ENCODE data around the gene CCDC171.

The CCDC171 gene

GRCh38 chr9:15999422-16000339 lies 446.8 kb downstream of the CCDC171 start:
- DNase-seq (ENCODE audit: low read depth in 3 of 3) = no peak

DNA sequence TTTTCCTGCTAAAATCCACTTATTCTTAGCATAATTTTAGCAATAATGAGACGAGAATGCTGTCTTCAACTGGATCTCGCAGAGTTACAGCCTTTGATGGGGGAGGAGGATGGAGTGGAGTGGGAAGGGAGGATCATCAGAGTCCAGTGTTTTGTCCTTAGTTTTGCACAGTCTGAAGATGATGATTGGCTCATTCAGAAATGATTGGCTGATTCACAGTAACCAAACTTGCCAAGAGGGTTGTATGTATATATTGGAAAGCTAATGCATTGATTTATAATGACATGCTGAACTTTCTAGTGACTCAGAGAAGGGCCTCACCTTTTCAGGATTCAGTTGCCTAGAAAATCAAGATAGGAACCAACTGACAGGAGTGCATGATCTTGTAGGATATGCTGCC lies 448.0 kb downstream of the CCDC171 start:
- no peak for DNase-seq (ENCODE audit: low read depth in 3 of 3)

DNA sequence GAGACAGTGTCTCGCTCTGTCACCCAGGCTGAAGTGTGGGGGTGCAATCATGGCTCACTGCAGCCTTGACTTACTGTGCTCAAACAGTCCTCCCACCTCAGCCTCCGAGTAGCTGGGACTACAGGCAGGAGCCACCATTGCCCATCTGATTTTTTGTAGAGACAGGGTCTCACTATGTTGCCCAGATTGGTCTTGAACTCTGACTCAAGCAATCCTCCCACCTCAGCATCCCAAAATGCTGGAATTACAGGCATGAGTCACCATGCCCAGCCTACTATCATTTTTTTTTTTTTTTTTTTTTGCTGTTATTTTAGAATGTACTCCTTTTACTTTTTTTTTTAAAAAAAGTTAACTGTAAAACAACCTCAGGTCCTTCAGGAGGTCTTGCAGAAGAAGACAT lies 449.0 kb downstream of the CCDC171 start:
- no peak for DNase-seq (ENCODE audit: low read depth in 3 of 3)

GRCh38 chr9:16002816-16003215 lies 450.0 kb downstream of the CCDC171 start:
- DNase-seq (ENCODE audit: low read depth in 3 of 3) = no peak

GRCh38 chr9:16003785-16004184 lies 450.9 kb downstream of the CCDC171 start:
- DNase-seq (ENCODE audit: low read depth in 3 of 3) = no peak

DNA sequence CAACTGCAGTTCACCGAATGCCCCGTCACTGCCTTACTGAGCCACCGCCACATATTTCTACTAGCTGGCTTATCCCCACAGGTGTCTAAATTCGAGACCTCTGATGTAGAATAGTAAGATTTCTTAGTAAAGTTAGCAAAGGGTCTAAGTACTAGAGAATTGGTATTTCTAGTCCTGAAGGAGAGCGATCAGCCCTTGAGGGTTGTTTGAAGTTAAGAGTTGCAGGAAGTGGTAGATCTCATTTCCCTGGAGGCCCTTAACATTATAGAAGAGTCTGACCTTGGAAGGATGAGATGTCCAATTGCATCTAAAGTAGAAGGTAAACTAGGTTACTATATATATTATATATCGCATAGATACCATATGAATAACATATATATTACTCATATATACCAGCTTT lies 451.8 kb downstream of the CCDC171 start:
- no peak for DNase-seq (ENCODE audit: low read depth in 3 of 3)

DNA sequence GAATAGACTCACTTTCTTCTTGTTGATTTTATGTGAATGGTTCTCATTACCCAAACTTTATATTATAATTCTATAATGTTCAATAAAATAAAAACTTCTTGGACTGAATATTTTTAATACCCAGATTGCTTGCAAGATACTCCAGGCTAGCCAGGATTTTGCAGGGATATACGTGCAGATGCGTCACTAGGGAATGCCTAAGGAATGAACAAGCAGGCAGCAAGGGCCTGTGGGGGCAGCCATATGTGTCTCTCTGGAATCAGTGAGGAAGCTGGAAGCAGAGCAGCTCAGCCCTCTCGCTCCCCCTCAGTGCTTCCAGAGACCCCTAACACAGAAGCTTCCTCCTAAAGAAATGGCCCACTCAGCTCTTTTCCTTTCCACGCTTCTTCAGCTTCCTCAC lies 457.4 kb downstream of the CCDC171 start:
- DNase-seq (ENCODE audit: low read depth in 3 of 3) = no peak

DNA sequence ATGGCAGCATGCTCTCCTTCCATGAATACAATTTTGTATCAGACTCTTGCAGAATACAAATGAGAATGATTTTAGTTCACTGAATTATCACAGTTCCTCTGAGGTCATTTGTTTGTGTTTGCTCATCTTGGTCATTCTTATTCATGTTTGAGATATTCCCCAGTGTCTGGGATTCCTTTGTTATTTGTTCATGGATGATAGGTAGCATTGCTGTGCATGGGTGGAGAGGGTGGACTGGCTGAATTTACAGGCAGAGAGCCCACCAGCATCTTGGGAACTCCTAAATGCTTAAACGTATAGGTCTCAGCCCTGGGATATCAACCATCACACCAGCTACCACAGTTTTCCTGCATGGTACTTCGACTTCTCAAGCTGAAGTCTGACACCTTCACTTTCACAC lies 459.8 kb downstream of the CCDC171 start:
- no peak for DNase-seq (ENCODE audit: low read depth in 3 of 3)

GRCh38 chr9:16013366-16013765 lies 460.5 kb downstream of the CCDC171 start:
- no peak for DNase-seq (ENCODE audit: low read depth in 3 of 3)

DNA sequence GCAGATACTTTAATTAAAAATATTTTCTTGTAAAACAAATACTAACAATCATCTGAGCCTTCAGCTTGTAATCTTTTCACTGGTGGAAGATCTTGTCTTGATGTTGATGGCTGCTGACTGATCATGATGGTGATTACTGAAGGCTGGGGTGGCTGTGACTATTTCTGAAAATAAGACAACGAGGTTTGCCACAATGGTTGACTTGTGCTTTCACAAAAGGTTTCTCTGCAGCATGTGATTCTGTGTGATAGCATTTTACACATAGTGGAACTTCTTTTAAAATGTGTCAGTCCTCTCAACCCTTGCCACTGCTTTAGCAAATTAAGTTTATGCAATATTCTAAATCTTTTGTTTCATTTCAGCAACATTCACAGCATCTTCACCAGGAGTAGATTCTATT lies 461.0 kb downstream of the CCDC171 start:
- DNase-seq (ENCODE audit: low read depth in 3 of 3) = no peak

DNA sequence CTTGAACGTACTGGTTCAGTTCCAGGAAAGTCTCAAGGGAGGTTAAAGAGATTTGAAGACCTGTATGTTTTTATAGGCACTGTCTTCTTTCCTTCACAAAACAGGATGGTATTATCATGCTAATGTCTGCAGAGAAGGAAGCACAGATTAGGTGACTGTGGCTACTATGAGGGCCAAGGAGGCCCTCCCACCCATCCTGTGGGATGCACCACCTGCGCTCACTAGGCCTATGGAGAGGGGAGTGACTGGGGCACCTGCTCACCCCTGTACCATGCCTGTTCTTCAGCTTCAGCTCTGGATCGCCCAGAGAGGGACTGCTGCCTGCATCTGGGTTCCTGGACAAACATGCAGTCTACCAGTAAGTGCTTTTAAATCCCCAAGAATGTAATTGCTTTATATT lies 469.4 kb downstream of the CCDC171 start:
- DNase-seq (ENCODE audit: low read depth in 3 of 3) = no peak

DNA sequence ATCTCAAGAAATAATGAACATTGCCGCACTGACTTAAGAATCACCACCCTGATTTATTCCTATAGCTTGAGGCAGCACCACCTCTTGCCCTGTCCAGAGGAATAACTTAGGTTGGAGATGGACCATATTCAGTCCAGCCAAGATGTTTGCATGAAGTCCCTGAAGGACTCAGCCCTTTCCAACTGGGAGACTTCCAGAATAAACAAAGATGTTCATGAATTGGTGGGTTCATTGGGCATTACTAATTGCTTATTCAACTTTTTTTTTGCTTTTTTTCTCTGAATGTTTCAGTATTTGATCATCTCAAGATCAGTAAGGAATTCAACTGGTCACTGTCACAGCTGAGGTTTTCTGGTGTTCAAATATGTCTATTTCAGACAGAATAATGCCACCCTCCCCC lies 470.6 kb downstream of the CCDC171 start:
- DNase-seq (ENCODE audit: low read depth in 3 of 3) = no peak

Data from stimulated activated CD4-positive, alpha-beta T cell treated with anti-CD3 and anti-CD28 coated beads, TNF-alpha, amount 100 ng/mL, for 4 hours (primary cell).